ENCODE measurements around the gene RCOR1. TPM values are rescaled to one million over a fixed set of nuclear protein-coding genes. Genes with fewer than 3 reads are reported as not detected.

RCOR1 gene
- total and polyA plus RNA-seq, 2 of the 8 experiments (the other 6 are each of a cell fraction or from before 2014, with no cell fraction given): 12.3 to 26.3 TPM

- TF ChIP-seq CHD7 (IDR thresholded peaks at IDR 0.05; ENCODE audit: insufficient replicate concordance, low read length): no peak
Observed at GRCh38 chr14:102588821-102589220, 3.6 kb upstream of the RCOR1 start (continued).
